Activated CD8-positive, alpha-beta memory T cell treated with anti-CD3 and anti-CD28 coated beads for 1 hour (primary cell): ENCODE data around the gene MALL.
"Not testable (repeated sequence)": the region's sequence is repeated elsewhere in the genome, so short reads cannot be mapped to it uniquely, and the experiment has no call there.

Experiments
- DNase-seq, 2 donors: peaks; one replicate each; pipeline ENCODE4 v3.0.0-alpha.2; 2020; ENCODE audit warnings: low read depth in 1 of 2; ENCODE audit errors: extremely low read depth in 1 of 2

The MALL gene

DNA sequence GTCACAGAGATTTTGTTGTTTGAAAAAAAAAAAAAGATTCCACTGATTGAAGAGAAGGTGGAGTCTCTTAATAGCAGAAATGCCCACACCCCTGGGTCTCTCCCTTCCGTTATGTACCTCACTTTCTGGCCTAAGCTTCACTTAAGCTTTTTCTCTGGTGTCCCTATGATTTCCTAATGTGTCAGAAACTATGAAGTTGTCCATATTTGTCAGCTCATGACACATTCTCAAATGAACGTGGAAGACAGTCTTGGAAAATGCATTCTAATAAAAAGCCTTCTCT, 5.4 kb upstream of the MALL start:
- no peak for DNase-seq

DNA sequence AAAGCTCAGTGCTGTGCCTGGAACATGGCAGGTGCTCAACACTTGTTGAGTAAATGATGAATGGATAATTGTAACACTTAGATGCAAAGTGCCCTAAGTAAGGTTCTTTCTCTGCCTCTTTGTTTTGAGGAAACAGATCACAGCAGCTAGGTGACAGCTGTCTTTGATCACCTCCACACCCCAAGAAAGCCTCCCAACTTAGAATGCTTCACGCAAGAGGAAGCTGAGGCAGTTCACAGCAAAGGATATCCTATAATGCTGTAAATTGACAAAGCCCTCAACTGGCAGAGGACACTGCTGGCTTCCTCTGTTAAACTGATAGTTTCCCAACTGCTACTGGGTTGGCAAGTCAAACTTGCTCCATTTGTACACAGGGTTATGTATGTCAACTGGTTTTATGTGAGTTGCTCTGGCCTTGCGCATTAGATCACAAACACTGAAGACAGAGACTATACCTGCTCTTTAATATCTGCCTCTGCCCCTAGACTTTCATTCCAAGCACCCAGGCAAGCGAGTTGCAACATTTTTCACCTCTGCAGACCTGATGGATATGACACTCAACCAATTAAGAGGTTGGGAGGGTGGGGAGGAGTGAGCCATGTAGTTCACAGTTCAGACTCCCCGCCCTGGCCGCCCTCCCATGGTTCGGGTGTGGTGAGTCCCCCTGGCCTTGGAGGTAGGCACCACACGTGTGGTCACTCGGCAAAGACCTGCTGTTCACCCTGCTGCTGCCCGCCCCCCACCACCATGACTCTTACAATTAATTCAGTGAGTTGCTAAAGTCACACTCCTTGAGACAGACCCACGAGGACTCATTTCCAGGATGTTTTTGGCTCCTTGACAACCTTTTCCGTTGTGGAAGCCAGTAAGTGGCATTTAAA, 4.8 kb upstream of the MALL start:
- no peak for DNase-seq

DNA sequence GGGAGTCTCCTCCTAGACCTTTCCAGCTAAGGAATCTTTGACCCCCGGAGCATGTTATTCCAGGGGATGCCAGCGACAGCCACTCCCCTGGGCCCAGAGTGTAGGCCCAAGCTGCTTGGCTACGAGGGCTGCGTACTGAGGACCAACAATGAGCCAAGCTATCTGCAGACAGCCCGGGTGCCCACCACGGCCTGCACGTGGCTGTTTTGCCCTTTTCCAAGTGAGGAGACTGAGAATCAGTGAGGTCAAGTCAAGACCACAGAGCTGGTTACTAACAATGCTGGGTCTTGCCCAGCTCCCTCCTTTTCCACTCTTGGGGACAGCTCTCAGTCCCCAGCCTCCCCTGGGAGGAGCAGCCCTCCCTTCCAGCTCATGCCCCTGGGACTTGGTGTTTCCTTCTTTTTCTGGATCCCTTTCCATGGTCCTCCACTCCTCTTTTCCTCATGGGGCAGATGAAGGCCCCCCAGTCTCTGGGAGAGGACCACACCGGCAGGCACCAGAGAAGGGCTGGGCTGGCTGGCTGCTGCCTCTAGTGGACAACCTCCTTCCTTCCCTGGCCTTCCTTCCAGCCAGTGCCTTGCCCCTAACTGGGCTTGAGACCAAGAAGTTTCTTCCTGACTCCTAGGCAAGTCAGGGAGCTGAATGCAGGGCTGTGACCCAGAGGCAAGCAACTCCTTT, 550 bp upstream of the MALL start:
- no peak for DNase-seq

DNA sequence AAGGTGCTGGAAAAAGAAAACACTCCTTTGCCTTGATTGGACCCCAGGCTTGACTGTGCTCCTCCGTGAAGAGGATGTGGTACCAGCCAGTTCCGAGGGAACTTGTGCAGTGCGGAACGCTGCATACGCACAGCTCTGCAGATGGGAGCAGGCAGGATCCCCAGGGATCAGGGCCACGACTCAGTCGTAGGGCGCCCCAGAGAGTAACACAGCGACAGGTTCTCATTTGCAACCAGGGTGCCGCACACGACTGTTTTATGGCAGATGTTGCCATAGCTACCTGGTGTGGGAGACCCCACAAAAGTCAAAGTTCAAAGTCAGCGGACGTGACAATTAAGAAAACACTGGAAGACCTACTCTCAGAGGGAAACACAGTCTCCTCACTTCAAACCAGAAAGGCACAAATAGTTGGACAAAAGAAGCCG, 779 bp downstream of the MALL start:
- DNase-seq = no peak

DNA sequence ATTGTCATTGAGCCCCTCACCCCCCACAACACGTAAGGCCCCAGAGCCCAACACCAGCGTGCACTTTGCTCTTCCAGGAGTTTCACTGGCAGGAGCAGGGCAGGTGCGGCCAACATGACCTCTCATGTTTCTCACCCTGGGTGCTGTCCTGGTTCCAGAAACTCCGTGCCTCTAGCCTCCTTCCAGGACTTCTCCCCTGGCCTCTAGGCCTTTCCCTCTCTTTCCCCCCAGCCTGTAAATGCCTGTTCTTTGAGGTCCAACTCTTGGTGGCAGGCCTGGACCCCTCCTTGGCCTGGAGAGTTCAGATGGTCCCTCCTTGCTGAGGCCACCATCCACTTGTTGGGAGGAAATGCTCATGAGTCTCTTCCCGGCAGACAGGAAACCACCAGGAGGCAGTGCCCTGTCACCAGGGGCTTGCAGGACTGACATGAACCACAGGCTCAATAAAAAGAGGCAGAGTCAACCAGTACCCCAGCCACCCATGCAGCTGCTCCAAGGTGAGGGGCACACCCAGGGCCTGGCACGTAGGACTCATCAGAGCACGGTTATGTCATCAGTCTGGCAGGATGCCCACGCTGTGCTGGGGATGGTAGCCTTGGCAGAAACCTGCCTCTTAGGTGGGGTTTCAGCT, 1.5 kb downstream of the MALL start:
- DNase-seq = no peak

DNA sequence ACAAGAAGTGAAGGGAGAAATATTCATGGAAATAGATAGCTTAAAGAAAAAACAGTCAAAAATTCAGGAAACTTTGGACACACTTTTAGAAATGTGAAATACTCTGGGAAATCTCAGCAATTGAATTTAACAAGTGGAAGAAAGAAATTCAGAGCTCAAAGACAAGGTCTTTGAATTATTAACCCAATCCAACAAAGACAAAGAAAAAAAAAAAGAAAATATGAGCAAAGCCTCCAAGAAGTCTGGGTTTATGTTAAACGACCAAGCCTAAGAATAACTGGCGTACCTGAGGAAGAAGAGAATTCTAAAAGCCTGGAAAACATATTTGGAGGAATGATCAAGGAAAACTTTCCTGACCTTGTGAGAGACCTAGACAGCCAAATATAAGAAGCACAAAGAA, 7.3 kb downstream of the MALL start:
- not testable (repeated sequence) for DNase-seq

DNA sequence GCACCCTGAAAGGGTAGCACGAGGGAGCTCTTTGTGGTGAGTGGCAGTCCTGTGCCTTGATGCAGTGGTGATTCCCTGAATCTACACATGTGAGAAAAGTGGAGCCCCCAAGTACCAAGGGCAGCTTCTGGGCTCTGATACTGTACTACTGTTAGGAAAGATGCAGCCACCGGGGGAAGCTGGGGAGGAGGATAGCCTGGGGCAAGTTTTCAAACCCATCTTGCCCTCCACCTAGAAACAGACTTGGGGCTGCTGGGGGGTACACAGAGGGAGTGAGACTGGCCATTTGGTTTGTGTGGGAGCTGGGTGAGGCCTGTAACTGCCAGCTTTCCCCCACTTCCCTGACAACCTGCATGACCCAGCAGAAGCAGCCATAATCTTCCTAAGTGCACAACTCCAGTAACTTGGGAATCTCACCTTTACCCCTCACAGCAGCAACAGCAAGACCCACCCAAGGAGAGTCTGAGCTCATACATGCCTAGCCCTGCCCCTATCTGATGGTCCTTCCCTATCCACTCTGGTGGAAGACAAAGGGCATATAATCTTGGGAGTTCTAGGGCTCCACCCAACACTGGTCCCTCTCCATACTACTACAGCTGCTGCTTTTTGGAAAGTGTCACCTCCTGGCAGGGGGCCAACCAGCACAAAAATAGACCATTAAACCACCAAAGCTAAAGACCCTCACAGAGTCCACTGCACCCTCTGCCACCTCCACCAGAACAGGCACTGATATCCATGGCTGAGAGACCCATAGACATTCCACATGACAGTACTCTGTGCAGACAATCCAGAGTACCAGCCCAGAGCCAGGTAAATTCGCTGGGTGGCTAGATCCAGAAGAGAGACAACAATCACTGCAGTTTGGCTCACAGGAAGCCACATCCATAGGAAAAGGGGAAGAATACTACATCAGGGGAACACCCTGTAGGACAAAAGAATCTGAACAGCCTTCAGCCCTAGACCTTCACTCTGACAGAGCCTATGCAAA, 8.2 kb downstream of the MALL start:
- DNase-seq = no peak

DNA sequence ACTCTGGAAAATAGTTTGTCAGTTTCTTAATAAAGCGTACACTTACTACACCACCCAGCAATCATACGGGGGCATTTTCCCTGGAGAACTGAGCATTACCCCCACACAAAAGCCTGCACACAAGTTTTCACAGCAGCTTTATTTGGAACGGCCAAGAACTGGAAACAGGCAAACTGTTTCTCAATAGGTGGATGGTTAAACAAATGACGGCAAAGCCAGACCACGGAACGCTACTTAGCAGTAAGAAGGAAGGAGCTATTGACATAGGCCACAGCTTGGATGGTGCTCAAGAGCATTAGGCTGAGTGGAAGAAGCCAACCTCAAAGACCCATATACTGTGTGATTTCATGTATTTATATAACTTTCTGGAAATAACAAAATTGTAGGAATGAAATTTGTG, 9.0 kb downstream of the MALL start:
- DNase-seq = no peak

DNA sequence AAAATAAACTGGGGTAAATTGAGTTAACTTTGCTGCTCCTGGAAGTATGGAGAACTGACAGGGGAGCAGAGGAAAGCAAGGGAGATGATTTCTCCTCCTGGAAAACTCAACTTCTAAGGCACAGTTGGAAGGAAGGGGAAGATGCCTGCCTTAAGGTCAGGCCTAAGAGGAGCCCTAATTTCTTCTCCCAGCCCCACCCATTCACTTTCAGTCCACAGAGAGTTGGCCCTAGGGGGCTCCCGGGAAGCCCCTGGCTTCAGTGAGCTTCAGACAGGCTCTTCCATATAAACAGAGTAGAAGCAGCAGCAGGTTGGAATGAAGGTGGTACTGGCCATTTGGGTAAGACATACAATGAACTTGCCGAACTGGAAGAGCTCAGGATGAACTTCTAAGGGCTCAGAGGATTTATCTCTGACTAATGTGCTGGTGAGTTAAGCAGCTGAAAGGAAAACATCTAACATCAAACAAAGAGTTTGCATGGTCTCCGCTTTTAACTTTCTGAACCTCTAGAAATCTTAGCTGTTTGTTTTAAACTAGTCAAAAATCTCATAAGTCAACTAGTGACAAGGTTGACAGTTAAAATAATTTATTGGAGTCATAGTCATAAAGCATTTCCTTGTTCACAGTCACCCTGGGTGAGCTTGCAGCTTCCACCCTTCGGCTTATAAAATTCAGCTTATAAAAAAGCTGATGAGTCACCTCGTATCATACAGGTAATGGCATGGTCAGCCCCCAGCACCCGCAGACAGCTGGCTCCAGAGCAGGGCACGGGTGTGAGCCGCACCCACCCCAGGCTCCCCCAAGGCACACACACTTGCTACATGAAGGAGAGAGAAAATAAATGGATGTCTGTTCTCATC, 9.8 kb downstream of the MALL start:
- no peak for DNase-seq

DNA sequence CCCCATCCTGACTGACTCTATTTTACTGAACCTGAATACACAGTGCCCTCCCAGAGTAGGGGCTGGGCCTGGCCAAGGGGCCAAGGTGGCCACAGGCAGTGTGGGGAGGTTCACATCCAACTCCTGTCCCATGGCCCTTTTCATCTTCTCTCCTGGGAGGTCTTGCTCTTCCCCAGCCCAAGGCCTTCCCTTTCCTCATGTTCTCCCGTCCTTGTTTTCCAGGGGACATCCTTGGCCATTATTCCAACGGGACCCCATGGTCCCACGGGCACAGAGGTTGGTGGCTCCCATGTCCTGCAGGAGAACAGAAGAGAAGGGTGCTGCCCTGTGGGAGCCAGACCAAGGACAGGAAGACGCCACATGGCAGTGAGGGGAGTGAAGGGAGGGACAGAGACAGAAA, 10.4 kb downstream of the MALL start:
- DNase-seq = no peak

DNA sequence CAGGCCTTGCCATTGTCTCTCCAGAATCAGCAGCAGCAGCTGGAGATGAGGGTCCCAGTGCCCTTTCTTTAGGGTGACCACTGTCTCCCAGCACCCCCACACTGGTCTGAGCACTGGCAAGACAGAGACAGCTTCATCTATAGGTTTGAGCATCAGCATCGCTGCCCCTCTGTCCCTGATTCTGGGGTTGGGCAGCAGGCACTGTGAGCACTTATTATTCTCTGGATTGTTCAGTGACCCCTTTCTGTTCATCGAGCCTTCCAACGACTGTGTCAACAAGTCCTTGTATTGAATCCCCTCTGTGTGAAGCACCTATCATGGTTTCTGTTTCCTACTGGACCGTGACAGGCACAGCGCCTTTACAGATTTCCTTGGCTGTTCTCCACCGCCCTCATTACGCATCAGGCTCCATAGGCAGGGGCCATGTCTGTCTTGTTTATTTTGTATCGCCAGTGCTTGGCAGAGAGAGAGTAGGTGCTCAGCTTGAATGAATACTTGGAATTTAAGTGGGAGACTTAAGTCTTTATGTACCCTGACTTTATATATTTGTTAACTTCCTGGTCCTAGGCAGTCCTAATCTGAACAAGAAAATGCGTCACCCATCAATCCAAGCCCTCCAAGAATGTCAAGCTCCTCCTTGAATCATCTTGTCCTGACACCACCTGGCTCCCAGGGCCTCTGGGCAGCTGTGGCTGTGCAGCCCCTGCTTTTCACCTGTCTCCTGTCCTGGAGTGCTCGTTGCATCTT, 11.4 kb downstream of the MALL start:
- no peak for DNase-seq

DNA sequence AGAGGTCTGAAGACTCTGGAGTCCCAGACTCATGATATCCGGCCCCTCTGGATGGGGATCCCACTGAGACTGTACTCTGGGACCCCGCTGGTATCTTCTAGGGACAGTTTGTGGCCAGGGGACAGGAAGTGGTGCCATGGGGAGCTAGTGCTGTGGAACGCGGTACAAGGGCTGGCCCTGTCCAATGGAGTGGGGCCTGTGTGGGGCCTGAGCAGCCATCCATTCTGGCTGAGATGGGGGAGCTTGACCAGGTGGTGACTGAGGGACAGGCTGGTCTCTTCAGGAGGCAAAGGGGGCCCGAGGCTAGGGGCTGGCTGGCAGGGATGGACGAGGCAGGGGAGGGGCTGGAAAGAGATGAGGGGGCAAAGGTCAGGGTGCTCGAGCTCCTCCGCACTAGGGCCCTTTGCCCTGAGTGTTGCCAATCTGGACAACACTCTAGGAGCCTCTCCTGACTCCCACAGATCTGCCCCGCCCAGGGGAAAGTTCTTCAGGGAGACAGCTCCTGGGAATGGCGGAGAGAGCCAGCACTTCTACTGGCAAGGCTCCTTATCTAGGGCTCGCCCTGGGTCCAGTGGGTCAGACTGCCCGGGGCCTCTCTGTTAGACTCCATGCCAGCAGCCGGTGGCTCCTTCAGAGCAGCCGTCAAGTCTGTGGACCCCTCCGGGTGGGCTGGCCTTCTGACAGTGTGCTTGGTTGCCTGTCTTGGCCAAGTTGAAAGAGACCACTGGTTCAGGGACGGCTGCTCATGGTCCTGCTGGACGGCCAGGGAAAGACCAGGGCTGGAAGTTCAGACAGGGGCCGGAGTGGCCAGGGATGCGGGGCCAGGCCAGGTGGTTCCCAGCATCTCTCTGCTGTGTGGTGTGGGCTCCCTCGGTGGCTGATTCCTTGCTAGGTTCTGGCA, 12.3 kb downstream of the MALL start:
- no peak for DNase-seq

DNA sequence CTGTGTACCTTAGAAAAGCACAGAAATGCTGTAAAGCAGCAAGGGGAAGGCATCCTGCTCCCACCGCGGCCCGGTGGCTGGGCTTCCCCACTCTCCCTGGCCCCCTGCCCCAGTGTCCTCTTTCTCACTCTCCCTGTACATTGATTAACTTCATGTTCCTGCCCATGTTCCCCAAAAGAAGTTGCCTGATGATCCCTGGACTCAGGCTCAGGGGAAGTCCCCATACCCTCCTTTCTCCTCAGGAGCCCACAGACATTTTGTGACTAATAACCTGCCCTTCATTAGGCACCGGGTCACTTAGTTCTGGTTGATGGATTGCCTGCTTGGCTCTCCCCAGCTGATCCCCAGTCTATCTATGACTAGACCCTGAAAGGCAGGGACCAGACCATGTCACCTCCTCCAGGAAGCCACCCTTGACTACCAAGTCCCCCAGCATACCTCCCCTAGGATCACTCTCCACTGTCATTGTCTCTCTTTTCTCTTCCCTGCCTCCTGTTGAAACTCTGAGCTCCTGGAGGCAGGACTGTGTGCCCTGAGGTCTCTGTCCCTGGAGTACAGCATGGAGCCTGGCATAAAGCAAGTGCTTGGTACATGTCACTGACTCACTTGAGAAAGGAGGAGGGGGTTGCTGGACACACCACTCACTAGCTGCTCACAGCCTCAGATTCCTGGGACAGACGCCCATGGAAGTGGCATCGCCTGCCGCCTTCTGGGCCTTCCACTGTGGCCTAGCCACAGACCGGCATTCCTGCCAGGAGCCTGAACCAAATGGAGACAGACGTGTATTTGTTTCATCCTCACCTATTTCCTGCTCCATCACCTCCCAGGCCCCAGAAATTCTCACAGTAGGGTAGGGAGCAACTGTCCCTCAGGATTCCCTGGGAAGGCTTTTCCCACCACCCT, 13.5 kb downstream of the MALL start:
- DNase-seq = no peak

DNA sequence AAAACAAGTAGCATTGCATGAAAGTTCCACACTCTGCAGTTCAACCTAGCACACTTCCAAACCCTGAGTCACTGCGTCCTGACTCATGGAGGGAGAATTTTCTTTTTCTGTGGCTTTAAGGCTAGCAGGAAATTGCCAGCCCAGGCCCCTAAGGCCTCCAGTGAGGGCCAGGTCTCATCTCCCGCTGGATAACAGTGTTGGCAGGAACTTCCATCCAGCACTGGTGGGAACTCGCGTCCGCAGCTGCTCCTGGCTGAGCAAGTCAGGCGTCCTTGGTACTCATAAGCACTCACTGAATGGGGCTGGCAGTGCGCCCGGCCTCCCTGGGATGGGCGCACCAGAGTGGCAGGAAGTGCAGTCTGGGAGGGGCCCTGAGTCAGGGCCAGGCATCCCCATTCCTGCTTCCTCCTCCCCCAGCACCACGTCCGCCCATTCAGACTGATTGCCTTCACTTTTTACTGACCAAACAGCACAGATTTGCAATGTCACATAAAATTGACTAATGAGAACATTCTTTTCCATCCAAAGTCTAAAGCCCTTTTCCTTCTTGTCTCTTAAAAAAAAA, 14.3 kb downstream of the MALL start:
- no peak for DNase-seq

DNA sequence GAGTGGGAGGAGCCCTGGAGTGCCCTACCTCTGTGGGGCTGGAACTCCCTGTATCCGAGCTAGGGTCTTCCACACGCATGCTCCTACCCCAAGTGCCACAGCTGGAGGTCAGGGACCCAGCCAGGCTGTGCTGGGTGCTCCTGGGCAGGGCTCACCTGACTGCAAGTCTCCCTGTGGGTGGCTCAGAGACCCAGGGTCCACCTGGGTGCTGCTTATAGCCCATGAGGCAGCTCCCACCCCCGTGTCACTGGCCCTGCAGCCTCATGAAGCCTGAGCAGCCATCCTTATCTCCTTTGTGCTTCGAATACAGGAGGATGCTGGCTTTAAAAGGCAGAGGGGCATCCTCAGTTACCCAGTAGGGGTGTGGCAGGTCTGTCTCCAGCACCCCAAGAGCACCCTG, 14.7 kb downstream of the MALL start:
- DNase-seq = not testable (repeated sequence)

DNA sequence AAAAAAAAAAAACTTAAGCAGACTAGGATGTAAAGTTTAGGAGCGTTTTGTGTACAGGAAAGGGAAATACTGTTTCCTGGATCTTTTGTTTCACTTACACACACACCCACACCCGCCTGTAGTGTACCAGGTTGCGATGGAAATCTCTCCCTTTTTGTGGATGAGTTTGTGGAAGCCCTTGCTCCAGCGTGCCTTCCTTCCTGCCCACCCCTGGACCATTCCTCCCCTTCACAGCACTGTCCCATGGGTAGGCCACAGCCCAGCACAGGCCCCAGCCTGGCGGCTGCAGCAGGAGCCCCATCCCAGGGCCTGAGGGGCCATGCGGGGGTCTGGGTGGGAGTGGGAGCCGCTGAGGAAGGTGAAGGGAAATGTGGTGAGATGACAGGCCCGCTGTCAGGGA, 15.1 kb downstream of the MALL start:
- no peak for DNase-seq
